ENCODE results near the gene RPL5.

GRCh38 chr1:92790867-92791266 is 41.0 kb upstream of the RPL5 start:
- TF ChIP-seq CTCF (conservative IDR thresholded peaks at IDR 0.05; ENCODE audit: low read depth, low read length) (no peak), EZH2 (IDR thresholded peaks at IDR 0.05; ENCODE audit: borderline replicate concordance, low read depth, low read length, poor library complexity, severe bottlenecking) (no peak)

Data from A673 (cell line).